Measurements from ENCODE around the gene BASP1.
A peak's percentile ranks its signal among the peaks of the same experiment; 100 is the strongest.
"Not testable (repeated sequence)": the region's sequence is repeated elsewhere in the genome, so short reads cannot be mapped to it uniquely, and the experiment has no call there.

Gene BASP1

GRCh38 chr5:17191574-17191973 lies 25.9 kb upstream of the BASP1 start:
- not testable (repeated sequence) for DNase-seq (ENCODE audit: low spot score)

GRCh38 chr5:17192191-17192590 lies 25.2 kb upstream of the BASP1 start:
- no peak for DNase-seq (ENCODE audit: low spot score)

GRCh38 chr5:17196024-17196423 lies 21.4 kb upstream of the BASP1 start:
- DNase-seq (ENCODE audit: low spot score), result no peak

- DNase-seq (ENCODE audit: low spot score), result no peak
Measured at GRCh38 chr5:17196697-17197096, 20.7 kb upstream of the BASP1 start.

- DNase-seq (ENCODE audit: low spot score), result no peak
Measured at GRCh38 chr5:17203329-17204132, 13.9 kb upstream of the BASP1 start.

GRCh38 chr5:17204133-17204489 lies 13.3 kb upstream of the BASP1 start:
- no peak for DNase-seq (ENCODE audit: low spot score)

GRCh38 chr5:17206021-17206420 lies 11.4 kb upstream of the BASP1 start:
- no peak for DNase-seq (ENCODE audit: low spot score)

GRCh38 chr5:17212191-17212590 lies 5.2 kb upstream of the BASP1 start:
- DNase-seq (ENCODE audit: low spot score), result no peak

- DNase-seq (ENCODE audit: low spot score), result no peak
Measured at GRCh38 chr5:17212996-17213395, 4.4 kb upstream of the BASP1 start.

- no peak for DNase-seq (ENCODE audit: low spot score)
Measured at GRCh38 chr5:17213938-17214337, 3.5 kb upstream of the BASP1 start.

- no peak for DNase-seq (ENCODE audit: low spot score)
Measured at GRCh38 chr5:17214893-17215292, 2.5 kb upstream of the BASP1 start.

- DNase-seq (ENCODE audit: low spot score), result no peak
Measured at GRCh38 chr5:17215361-17215760, 2.1 kb upstream of the BASP1 start.

- peak; percentile 84 for DNase-seq (ENCODE audit: low spot score)
Measured at GRCh38 chr5:17216176-17216973, 1.1 kb upstream of the BASP1 start.

- peak; percentile 85 for DNase-seq (ENCODE audit: low spot score)
Measured at GRCh38 chr5:17216974-17217492, 398 bp upstream of the BASP1 start.

GRCh38 chr5:17218353-17219005 lies 1.0 kb downstream of the BASP1 start:
- peak; percentile 73 for DNase-seq (ENCODE audit: low spot score)

- DNase-seq (ENCODE audit: low spot score), result peak; percentile 81
Measured at GRCh38 chr5:17219006-17219422, 1.6 kb downstream of the BASP1 start.

- no peak for DNase-seq (ENCODE audit: low spot score)
Measured at GRCh38 chr5:17219469-17219868, 2.0 kb downstream of the BASP1 start.

- no peak for DNase-seq (ENCODE audit: low spot score)
Measured at GRCh38 chr5:17219992-17220391, 2.6 kb downstream of the BASP1 start.

- DNase-seq (ENCODE audit: low spot score), result no peak
Measured at GRCh38 chr5:17220469-17220868, 3.0 kb downstream of the BASP1 start.

- DNase-seq (ENCODE audit: low spot score), result no peak
Measured at GRCh38 chr5:17221843-17222636, 4.6 kb downstream of the BASP1 start.

- DNase-seq (ENCODE audit: low spot score), result no peak
Measured at GRCh38 chr5:17222664-17223063, 5.2 kb downstream of the BASP1 start.
